ENCODE results near the gene ATL3.
A peak's percentile ranks its signal among the peaks of the same experiment; 100 is the strongest.

The ATL3 gene

GRCh38 chr11:63672936-63673539 lies 1.9 kb upstream of the ATL3 start:
- TF ChIP-seq CTCF (IDR thresholded peaks at IDR 0.05): no peak

GRCh38 chr11:63672156-63672463 lies 934 bp upstream of the ATL3 start:
- no peak for TF ChIP-seq CTCF (IDR thresholded peaks at IDR 0.05)

- TF ChIP-seq CTCF (IDR thresholded peaks at IDR 0.05): peak; percentile 66
Observed at GRCh38 chr11:63670433-63671321, 499 bp downstream of the ATL3 start.

GRCh38 chr11:63670096-63670432 lies 1.1 kb downstream of the ATL3 start:
- no peak for TF ChIP-seq CTCF (IDR thresholded peaks at IDR 0.05)

GRCh38 chr11:63667995-63668795 lies 3.0 kb downstream of the ATL3 start:
- TF ChIP-seq CTCF (IDR thresholded peaks at IDR 0.05): no peak

- TF ChIP-seq CTCF (IDR thresholded peaks at IDR 0.05): no peak
Observed at GRCh38 chr11:63666874-63667273, 4.3 kb downstream of the ATL3 start.

GRCh38 chr11:63663809-63664208 lies 7.4 kb downstream of the ATL3 start:
- TF ChIP-seq CTCF (IDR thresholded peaks at IDR 0.05): no peak

Data from LNCAP (cell line).